GM23338 (cell line): Measurements from ENCODE around the gene PYY.

Experiments
- CTCF ChIP-seq, 2 experiments: fragments of 200-600 bp in 1 of 2; sonication (generic) in 1 of 2; conservative IDR thresholded peaks; 2 replicates each; pipeline versions ENCODE4 v1.5.1 to v1.6.1; 2016 to 2017; ENCODE audit warnings: antibody characterized with exemption in 2 of 2, low read depth in 2 of 2, mild to moderate bottlenecking in 2 of 2, moderate library complexity in 1 of 2
- EZH2 ChIP-seq: fragments of 200-600 bp; sonication (generic); IDR thresholded peaks from one replicate; pipeline ENCODE4 v1.8.0; 2017; ENCODE audit warnings: antibody characterized with exemption, mild to moderate bottlenecking, low read depth; ENCODE audit not compliant: unreplicated experiment
- REST ChIP-seq: IDR thresholded peaks from one replicate; pipeline ENCODE4 v1.6.1; 2018; ENCODE audit warnings: antibody characterized with exemption; ENCODE audit not compliant: unreplicated experiment

DNA sequence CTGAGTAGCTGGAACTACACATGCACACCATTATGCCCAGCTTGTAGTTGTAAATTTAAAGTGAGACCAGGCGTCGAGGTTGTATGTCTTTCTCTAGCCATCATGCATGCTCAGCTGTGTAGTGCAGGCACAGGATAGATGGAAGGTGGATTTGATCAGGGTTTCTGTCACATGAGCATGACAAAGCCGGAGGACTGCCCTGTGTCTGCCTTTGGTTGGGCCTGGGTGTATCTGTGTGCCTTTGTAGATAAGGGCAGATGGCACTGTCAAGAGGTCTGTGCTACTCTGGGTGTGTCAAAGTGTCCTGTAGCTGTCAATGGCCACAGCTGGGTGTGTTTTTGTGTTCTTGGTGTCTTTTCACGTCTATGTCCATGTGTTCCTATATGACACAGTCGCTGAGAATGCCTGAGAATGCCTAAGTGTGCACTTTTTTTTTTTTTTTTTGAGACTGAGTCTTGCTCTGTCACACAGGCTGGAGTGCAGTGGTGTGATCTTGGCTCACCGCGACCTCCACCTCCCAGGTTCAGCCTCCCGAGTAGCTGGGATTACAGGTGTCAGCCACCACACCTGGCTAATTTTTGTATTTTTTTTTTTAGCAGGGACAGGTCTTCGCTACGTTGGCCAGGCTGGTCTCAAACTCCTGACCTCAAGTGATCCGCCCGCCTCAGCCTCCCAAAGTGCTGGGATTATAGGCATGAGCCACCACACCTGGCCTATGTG is 46.6 kb upstream of the PYY start:
- TF ChIP-seq CTCF (conservative IDR thresholded peaks at IDR 0.05; ENCODE audit: low read depth in 2 of 2) (no peak), EZH2 (no peak), REST (no peak)
